MV-4-11 (cell line): ENCODE data around the gene COL3A1.

Source experiments
- DNase-seq: peaks from one replicate; lab custom pipeline; 2025; lab: John Stamatoyannopoulos, UW

Gene COL3A1

DNA sequence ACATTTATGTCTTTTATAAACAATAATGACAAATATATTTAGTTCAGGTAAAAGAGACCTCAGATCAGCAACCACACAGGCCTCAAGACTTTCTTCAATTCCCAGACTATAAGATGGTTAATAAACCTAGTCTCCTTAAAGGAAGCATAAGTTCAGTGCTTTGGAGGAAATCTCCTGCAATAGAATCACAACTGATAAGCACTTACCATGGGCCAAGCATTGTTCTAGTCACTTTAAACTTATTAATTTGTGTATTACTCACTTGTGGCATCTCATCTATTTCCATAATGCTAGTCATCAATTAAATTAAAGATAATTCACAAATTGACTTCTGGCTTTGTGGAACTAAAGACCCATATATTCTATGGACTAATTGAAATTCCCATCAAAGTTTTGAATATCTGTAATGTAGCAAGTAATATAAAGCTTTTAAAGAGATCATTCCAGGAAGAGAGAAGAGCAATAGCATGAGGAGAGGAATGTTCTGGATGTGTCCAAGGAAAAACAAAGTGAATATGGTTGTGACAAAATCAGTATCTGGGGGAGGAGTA lies 42.2 kb downstream of the COL3A1 start:
- no peak for DNase-seq

DNA sequence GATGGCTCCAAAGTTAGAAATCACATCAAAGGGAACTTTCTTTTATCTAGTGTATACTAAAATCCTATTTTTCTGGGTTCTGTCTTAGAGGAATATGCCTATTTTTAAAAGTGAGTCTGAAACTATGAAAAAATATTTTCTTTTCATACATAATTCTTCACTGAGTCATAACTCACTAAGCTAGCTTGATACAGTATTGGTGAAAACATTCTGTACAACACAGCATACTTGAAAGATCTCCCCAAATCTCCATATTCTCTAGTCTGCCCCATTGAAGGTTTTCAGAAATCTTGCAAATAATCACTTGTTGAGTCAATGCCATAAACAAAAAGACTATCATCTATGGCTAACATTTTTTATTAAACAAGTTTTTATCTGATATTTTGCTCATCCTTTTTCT lies 44.5 kb downstream of the COL3A1 start:
- DNase-seq = no peak

DNA sequence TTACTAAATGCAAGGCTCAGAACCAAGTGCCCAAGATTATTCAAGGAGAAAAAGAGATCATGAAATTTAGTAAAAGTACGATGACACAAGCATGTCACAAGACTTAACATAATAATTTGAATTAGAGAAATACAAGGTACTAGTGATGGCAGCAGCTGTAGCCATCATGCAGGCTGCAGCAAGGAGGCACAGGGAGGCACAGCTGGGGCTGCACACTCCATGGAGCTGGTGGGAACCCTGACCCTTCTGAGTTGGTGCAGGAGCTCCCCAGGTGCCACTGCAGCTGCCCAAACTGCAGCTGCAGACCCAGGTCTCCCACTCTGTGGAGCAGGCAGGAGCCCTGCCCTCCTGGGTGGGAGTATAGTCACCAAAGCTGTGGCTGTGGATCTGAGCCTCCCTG lies 46.0 kb downstream of the COL3A1 start:
- DNase-seq = no peak

DNA sequence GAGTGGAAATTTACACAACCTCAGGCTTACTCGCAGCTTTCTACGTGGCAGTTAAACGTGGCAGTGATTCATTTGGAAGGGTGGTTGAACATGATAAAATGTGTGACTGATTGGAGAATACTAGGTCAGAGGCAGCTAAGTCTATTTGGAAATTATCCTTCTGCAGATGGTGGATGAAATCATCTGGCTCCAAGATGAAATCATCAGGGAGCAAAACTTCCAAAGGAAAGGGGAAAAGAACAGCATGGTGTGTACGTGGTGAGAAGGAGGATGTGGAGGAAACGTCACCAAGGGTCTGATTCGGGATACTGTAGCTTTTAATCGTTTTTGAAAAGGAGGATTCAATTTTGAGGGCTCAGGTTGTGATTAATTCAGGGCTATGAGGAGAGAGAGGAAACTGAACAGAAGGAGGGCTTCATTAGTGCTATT lies 47.9 kb downstream of the COL3A1 start:
- DNase-seq = no peak

DNA sequence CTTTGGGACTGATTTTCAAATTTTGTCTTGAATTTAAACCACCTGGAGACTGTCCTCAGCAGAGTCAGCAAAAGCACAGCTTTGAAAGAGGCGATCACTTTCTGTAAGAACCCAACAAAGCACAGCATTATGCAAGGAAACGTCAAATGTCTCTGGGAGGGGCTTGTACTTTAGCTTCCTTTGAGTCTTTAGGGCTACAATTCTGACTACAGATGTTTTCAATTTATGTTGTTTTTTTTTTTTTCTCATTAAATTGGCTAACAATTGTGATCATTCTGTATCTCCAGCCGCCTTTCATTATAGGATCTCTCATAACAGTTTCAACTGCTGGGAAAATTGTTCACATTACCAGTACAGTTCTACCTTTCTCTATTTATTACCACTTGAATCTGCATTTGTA lies 48.3 kb downstream of the COL3A1 start:
- no peak for DNase-seq

DNA sequence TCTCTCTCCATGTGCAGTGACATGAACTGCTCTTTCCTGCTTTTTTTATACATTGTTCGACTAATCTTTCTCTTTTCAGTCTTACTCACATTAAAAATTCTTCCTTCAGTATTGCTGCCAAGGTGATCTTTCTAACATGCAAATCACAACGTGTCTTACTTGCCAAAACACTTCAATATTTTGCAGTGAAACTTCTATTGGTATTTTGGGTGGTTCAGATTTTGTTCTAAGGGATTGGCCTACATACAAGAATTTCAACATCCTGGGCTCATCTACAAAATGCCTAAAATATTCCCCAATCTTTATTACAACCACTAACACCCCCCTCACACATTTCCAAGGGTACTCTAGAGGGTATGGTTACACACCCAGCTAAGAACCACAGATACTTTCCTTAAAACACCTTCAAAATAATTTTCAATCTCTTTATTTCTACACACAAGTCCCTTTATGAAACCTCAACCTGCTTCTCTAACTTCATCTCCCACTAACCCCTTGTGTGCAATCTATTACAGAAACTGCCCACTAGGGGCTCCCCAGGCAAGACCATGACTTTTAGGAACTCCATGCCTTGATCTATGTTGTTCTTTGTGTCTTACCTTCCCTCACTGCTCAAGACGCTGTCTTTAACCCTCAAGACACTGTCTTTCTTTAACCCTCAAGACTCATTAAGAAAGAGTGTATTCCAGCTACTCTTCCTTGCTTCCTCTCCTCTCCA lies 50.9 kb downstream of the COL3A1 start:
- no peak for DNase-seq

DNA sequence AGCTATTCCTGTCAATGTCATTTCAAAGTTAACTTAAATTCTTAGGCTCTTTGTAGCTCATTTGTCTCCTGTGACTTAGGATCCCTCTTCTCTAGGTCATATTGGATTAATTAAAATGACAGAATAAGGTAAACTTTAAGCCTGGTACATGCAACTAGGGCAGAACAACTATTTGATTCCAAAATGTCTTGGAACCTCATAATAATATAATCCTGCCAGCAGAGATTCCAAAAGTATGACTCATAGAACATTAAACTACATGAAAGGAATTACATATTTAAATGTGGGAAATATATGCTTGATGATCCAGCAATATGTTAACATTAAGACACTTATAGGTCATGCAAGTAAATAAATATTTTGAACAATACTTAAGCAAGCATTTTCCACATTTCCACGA lies 63.3 kb downstream of the COL3A1 start:
- no peak for DNase-seq

DNA sequence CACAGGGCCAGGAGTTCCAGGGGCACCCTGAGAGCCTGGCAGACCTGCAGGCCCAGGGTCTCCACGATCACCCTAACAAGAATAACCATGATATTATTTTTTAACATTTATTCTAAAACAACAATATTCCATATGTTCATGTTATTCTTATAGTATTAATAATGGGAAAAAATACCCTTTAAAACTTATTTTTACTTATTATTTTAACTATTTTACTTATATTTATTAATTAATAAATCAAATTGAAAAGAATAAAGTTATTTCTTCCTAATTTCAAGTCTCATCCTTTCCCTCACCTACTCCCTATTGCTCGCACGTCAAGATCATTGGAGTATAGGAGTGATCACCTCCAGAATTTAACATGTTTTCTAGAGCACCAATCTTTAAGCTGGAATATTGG lies 71.7 kb downstream of the COL3A1 start:
- no peak for DNase-seq

DNA sequence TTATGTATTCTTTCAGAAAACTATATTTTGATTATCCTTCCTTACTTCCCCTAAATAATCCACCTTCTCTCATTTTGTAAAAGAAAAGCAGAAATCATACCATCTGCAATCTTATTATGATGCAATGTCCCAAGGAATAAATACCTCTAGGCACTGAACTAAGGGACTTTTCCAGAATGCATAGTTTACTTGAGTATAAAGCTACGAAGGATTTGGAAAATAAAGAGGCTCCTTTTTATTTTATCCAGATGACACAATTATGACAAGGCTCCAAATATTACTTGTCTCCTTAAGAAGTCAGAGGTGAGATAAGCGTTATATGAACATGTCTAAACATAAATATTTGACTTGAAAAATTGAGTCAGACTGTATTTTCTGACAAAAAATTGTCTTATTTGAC lies 72.1 kb downstream of the COL3A1 start:
- no peak for DNase-seq

DNA sequence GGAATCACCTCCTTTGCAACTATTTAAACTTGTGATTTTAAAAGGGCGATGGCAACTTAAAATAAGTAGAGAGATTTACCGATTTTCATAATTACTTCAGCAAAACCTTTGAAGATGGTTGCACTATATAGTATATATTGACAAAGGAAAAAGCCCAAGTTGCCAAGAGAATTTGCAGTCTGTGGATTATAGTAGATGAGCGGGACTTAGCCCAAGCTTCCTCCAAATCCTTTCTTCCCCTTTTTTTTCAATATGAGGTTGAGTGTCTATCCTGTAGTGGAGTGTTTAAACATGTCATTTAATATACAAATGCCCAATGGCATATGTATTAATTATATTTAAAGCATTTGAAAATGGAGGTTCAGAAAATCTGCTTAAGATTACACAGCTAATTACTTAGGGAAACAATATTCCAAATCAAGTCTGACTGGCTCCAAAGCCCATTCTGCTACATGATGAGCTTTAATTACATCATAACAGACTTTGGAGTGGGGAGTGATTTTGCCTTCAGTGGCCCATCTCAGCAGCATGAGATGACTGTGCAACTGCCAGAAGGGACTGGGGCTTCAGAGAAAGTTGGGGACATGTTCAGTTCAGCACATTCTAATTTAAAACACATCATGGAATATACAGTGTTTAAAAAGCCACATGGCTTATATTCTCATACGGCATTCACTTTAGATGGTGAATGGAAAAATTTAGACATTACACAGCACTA lies 73.2 kb downstream of the COL3A1 start:
- no peak for DNase-seq

DNA sequence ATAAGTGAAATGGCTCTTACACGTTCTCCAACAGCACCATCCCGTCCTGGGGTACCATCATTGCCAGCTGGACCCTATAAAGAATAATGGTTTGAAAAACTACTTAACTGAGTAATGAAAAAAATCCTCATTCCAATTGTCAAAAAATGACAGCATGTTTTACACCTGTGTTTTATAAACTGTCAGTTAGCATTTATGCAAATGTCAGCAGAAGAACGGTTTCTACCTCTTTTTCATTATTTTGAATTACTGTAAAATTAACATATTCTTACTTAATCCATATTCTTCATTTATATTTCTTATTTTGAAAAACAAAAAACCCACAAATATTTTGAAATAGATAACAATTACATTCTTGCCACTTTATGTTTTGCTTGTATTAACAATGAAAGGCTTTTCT lies 74.0 kb downstream of the COL3A1 start:
- DNase-seq = no peak

DNA sequence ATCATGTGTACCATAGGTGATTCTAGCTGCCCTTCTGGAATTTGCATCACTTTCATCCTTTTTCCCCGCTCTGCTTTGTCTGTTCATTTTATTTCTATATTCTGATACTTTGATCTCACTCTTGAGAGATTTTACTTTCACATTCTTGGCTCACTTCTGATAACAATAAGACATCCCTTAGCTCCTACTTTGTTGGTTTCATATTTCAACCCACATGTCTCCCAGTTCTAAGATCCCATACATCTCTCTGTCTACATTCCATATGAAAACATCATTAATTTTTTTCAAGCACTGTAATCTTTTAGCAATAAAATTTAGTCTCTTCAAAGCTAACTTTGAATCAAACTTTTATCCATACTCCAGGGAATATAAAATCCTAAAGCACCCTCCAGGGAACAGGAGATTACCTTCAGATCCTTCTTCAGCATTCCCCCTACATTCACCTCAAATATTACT lies 75.6 kb downstream of the COL3A1 start:
- DNase-seq = no peak

DNA sequence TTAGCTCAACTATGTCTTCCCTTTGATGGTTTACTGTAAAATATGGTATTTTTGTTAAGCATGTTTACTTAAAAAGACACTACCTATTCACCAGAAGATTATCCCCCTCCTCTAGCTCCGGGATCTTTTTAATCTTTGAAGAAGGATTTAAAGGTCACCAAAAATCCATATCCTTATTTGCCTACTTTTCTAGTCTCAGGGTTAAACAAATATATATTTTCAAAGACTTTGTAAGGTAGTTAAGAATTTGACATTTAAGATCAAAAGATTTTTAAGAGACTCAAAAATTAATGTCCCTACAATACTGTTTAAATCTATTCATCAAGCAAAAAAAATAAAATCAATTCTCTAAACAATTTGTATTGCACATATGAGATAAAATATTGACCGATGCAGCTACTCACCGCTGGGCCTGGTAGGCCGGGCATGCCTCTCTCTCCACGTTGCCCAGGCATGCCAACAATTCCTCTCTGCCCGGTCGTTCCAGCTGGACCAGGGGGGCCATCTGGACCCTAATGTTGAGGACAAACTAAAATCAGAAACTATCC lies 76.1 kb downstream of the COL3A1 start:
- no peak for DNase-seq

DNA sequence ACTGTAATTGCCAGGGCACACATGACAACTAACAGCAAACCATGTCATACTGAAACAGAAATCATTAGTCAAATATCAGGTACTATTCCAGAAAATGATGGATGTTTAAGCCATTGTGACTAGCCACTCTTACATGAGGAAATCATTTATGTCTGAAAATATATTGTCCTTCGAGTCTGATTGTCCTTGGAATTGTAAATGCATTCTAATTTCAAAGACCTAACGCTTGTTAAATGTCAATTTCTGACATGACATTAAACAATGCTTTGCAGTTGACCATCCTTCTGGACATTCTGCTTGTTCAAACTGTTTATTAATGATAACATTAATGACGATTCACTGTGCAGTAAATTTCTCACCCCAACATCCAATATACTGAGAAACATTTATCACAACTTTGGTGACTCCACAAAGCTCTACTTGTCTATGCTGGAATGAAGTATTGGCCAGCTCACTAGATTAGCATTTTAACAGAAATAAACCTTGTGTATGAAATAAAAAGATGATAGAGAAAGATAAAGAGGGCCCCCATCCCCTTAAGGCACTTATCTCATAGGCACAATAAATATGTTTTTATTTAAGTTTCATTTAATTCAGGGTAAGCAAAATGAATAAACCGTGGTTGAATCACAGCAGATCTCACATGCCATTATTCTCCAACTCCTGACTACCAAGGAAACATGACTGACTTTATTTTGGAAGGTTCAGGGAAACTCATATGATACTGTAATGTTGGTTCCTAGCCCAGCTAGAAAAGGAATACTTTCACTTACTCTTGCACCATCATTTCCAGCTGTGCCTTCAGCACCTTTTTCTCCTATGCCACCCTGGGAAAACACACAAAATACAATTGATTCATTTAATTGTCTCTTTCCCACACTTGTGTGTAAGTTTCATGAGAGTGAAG lies 82.3 kb downstream of the COL3A1 start:
- DNase-seq = no peak

DNA sequence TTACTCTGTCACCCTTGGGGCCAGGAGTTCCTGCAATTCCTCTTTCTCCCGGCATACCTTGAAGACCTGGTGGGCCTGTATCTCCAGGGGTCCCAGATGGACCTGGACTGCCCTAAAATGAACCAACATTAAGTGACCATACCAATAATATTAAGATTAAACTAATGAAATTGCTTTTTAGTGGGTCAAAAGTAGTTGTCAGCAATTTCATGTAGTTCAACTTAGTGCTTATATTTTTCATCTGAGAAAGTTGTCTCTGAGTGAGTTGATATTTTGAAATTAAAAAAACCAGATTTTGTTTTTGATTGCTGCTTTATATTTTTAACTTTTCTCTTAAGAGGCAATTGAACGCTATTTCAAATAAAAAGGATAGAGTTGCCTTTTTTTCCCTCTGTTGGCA lies 83.1 kb downstream of the COL3A1 start:
- no peak for DNase-seq

DNA sequence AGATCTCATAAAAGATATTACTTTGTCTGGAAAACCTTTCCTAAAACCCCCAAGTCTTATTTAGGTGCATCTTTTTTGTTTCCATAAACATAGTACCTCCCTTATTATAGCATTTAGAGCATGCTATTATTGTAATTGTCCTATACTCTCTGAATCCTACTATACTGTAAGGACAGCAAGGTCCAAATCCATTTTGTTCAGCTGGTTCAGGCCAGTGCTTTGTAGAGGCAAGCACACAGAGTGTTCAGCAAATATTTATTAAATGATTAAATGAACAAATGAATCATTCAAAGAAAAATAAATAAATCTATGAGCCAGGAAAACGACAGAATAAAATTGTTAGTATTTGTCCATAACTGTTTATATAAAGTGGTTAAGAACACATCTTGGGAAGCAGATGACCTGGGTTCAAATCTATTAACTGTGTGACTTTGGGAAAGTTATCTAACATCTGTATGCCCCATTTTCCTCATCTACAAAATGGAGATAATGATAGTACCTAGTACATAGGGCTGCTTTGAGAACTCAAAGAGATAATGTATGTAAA lies 86.0 kb downstream of the COL3A1 start:
- DNase-seq = no peak
